GM12874 (cell line): ENCODE results near the gene ABCB8.

ENCODE experiments used
- CTCF ChIP-seq: IDR thresholded peaks from 2 replicates; pipeline ENCODE4 v1.5.1; 2011; ENCODE audit warnings: low read depth, mild to moderate bottlenecking, control low read depth, low read length, moderate library complexity; ENCODE audit not compliant: insufficient read depth

The ABCB8 gene

DNA sequence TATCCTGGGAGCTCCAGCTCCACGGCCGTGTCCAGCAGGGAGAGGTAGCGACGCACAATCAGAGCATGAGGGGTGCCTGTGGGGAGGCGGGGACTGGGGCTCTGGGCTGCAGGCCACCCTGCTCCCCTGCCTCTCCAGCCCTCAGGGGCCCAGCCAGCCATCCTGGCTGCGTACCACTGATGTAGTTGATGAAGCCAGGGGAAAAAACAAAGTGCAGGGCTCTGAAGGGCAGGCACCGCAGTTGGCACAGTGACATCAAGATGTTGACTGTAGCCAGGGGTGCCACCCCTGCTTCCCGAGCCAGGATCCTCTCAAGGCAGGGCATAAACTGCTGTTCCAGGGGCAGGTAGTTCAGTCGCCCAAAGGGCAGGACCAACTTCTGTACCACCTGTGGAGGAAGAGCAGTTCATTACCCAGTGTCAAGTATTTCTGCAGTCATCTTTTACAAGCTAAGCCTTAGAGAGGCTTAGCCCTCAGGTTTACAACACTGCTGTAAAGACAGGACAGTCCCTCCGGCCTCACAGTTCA, 49.5 kb downstream of the ABCB8 start:
- TF ChIP-seq CTCF, result no peak

- TF ChIP-seq CTCF, result no peak
Observed at GRCh38 chr7:151078233-151079040, 50.2 kb downstream of the ABCB8 start.

DNA sequence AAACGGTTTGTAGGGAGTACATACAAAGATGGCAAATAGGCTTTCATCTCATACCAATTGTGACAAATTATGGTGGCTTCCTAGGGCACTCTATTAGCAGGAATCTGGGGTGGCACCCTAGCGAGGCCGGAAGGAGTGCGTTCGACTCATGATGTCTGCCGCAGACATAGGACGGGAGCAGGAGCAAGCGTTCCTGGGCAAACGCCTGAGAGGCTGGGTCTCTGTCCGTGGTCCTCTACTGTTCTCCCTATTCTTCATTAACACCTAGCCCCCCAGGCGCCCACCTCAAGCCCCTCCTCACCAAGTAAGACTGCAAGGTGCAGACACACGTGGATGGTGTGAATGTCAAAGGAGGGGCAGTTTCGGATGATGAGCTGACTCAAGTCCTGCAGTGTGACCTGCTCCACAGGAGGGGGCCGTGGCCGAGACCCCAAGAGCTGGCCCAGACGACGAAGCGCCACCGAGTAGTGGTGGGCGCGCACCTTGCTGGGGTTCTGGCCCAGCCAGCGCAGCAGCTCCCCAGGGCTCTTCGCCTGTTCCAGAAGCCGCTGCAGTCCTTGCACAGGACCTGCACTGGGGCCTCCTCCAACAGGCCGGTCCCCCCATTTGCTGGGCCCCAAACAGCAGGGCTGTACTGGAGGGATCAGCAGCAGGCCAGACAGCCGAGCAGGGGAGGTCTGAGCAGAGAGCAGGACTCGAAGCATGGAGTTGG, 51.1 kb downstream of the ABCB8 start:
- no peak for TF ChIP-seq CTCF

DNA sequence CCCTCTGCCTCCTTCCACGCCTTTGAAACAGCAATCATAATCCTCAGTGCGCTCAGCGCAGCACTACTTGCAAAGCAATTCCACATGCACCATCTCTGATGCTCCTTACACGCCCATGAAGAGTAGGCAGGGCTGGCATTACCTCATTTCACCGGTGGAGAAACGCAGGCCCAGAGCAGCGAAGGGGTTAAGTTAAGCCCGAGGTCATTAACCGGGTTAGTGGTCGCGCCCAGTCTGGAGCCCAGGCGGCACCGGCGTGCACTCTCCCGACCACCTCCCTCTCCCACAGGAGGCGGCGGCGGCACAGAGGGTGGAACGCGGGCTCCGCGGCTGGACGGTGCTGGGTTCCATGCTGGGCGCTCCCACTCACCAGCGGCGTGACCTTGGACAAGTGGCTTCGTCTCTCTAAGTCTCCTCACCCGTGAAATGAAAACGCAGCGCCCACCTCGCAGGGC, 51.8 kb downstream of the ABCB8 start:
- TF ChIP-seq CTCF, result no peak

GRCh38 chr7:151080522-151081169, 52.4 kb downstream of the ABCB8 start, which contains the start of gene FASTK:
FASTK (minus strand) TSS chr7:151080809; CDS start chr7:151080766, 43 bp downstream.
- TF ChIP-seq CTCF, result no peak

- no peak for TF ChIP-seq CTCF
Observed at GRCh38 chr7:151081170-151082101, 53.2 kb downstream of the ABCB8 start.
